ENCODE data around the gene HDDC3. TPM values are rescaled to one million over a fixed set of nuclear protein-coding genes. Genes with fewer than 3 reads are reported as not detected.

Gene HDDC3
- total RNA-seq, 2 experiments from 2014 or later = 33.2 to 39.3 TPM

Other genes starting within 250 kb of the HDDC3 start
- gene BLM, start 215.2 kb downstream of the HDDC3 start, total RNA-seq = 10 to 100 TPM; 83.4 to 92.7 TPM
- gene FURIN, start 64.0 kb downstream of the HDDC3 start, total RNA-seq = 100 to 1,000 TPM; 487 to 625 TPM
- gene FES, start 48.0 kb downstream of the HDDC3 start, total RNA-seq = 10 to 100 TPM; 55.7 to 61.2 TPM
- 100 to 1,000 TPM; 174 to 183 TPM for gene MAN2A2, start 29.2 kb downstream of the HDDC3 start, total RNA-seq
- gene UNC45A, start 2.7 kb upstream of the HDDC3 start, total RNA-seq = 10 to 100 TPM; 76.3 to 84.4 TPM
- 10 to 100 TPM; 35.4 to 50.1 TPM for gene RCCD1, start 22.3 kb upstream of the HDDC3 start, total RNA-seq
- gene PRC1, start 62.0 kb upstream of the HDDC3 start, total RNA-seq = 100 to 1,000 TPM; 152 to 208 TPM
- gene VPS33B, start 90.0 kb upstream of the HDDC3 start, total RNA-seq = 10 to 100 TPM; 19.5 to 24.1 TPM
- gene SV2B, start 167.7 kb upstream of the HDDC3 start, total RNA-seq = not detected